K562 (cell line): ENCODE data around the gene SBDS. TPM values are rescaled to one million over a fixed set of nuclear protein-coding genes. Genes with fewer than 3 reads are reported as not detected.

Experiments used
- ATAC-seq: fragments of 200-7000 bp; cut with Tn5 transposase; 3 replicates; pipeline ENCODE4 v1.9.1; 2020; ENCODE audit warnings: moderate library complexity
- BruUV-seq: library from RNA; stranded (reverse); fragments of 400-500 nt; replicated peaks from 2 replicates; lab custom pipeline; 2021; lab: Mats Ljungman, UMichigan
- CTCF ChIA-PET: fragments of 300-600 bp; formaldehyde crosslinking; extraction: SDS; loops from one replicate; lab custom pipeline; 2021; ENCODE audit warnings: low intra/inter-chr PET ratio; lab: Yijun Ruan, JAX
- POLR2A ChIA-PET: fragments of 300-600, 350-650 bp; sonication (Branson Sonifier 250); formaldehyde crosslinking; extraction: SDS; loops from one replicate; lab custom pipeline; 2021; ENCODE audit warnings: antibody characterized with exemption, inconsistent platforms; lab: Yijun Ruan, JAX
- DNase-seq, 4 experiments: peaks; one replicate each; pipeline versions ENCODE4 v3.0.0 to v3.0.0-alpha.2; 2011 to 2018; ENCODE audit warnings: low spot score in 3 of 4, mixed read lengths in 3 of 4; ENCODE audit errors: extremely low read depth in 1 of 4
- FAIRE-seq: peaks from 2 replicates; lab custom pipeline; 2011; peaks lifted over from hg19 to GRCh38; lab: Jason Lieb, UNC
- H2AFZ ChIP-seq: 2 replicates; pipeline ENCODE4 v1.6.0; 2011; ENCODE audit warnings: low read depth, low read length, control low read depth, inconsistent platforms
- H3K27ac ChIP-seq: fragments of 200-600 bp; 3 replicates; pipeline ENCODE4 v1.8.0; 2011; ENCODE audit warnings: low read depth, mild to moderate bottlenecking, control low read depth, inconsistent platforms, low read length, moderate library complexity, mixed read lengths; ENCODE audit errors: extremely low read depth
- H3K27me3 ChIP-seq, 2 experiments: fragments of 300-600 bp in 1 of 2; 2 replicates in 1 of 2; 3 replicates in 1 of 2; pipeline versions ENCODE4 v1.6.0 to v1.8.0; 2011; ENCODE audit warnings: inconsistent platforms in 2 of 2, low read length in 2 of 2, mild to moderate bottlenecking in 1 of 2, mixed read lengths in 1 of 2, moderate library complexity in 1 of 2; ENCODE audit not compliant: control insufficient read depth in 2 of 2, insufficient read depth in 2 of 2
- H3K36me3 ChIP-seq: fragments of 300-600 bp; 3 replicates; pipeline ENCODE4 v1.8.0; 2011; ENCODE audit warnings: mild to moderate bottlenecking, low read length, inconsistent platforms; ENCODE audit not compliant: control insufficient read depth, insufficient read depth
- H3K4me1 ChIP-seq, 2 experiments: fragments of 200-600 bp in 1 of 2; replicated peaks in 1 of 2; 2 replicates in 1 of 2; 3 replicates in 1 of 2; pipeline versions ENCODE4 v1.5.1 to v1.8.0; 2011; ENCODE audit warnings: inconsistent platforms in 2 of 2, low read length in 2 of 2, mild to moderate bottlenecking in 1 of 2, mixed read lengths in 1 of 2, moderate library complexity in 1 of 2; ENCODE audit not compliant: control insufficient read depth in 2 of 2, insufficient read depth in 2 of 2
- H3K4me2 ChIP-seq: 2 replicates; pipeline ENCODE4 v1.6.1; 2011; ENCODE audit warnings: low read length, control low read depth, inconsistent platforms, mixed read lengths; ENCODE audit not compliant: insufficient read depth
- H3K4me3 ChIP-seq: fragments of 200-600 bp; sonication (generic), shearing (Covaris generic); 2 replicates; pipeline ENCODE4 v1.5.1; 2016; ENCODE audit warnings: control low read depth, inconsistent platforms
- H3K79me2 ChIP-seq: fragments of 200-600 bp; 3 replicates; pipeline ENCODE4 v1.8.0; 2011; ENCODE audit warnings: low read length, inconsistent platforms; ENCODE audit not compliant: control insufficient read depth, insufficient read depth
- H3K9ac ChIP-seq, 2 experiments: 2 replicates each; pipeline versions ENCODE4 v1.6.0 to v1.6.1; 2011; ENCODE audit warnings: low read depth in 2 of 2, low read length in 2 of 2, control low read depth in 1 of 2, inconsistent platforms in 1 of 2, mild to moderate bottlenecking in 1 of 2, mixed read lengths in 1 of 2; ENCODE audit not compliant: insufficient read depth in 1 of 2
- H3K9me1 ChIP-seq: one replicate; pipeline ENCODE4 v1.6.0; 2011; ENCODE audit warnings: inconsistent platforms, mild to moderate bottlenecking, low read length, moderate library complexity; ENCODE audit not compliant: control insufficient read depth, insufficient read depth
- H3K9me3 ChIP-seq: replicated peaks from 2 replicates; pipeline ENCODE4 v1.5.1; 2011; ENCODE audit warnings: low read depth, low read length, inconsistent platforms; ENCODE audit not compliant: control insufficient read depth, insufficient read depth
- H4K20me1 ChIP-seq: replicated peaks from 2 replicates; pipeline ENCODE4 v1.6.1; 2011; ENCODE audit warnings: low read length, inconsistent platforms, mixed read lengths; ENCODE audit not compliant: control insufficient read depth, insufficient read depth
- CAMTA2 ChIP-seq: fragments of 250-450 bp; sonication (Bioruptor Pico); conservative IDR thresholded peaks from 2 replicates; pipeline ENCODE4 v1.5.1; 2022
- POLR2A ChIP-seq: fragments of 450-650 bp; conservative IDR thresholded peaks from 2 replicates; pipeline ENCODE4 v1.6.1; 2016
- POLR2AphosphoS5 ChIP-seq: IDR thresholded peaks from 2 replicates; pipeline ENCODE4 v1.6.1; 2011; ENCODE audit warnings: mild to moderate bottlenecking, low read depth, low read length, moderate library complexity; ENCODE audit not compliant: control insufficient read depth, insufficient read depth
- PRMT5 ChIP-seq: sonication (generic); formaldehyde crosslinking; IDR thresholded peaks from 2 replicates; pipeline ENCODE4 v1.5.0; 2020; ENCODE audit warnings: missing genetic modification reagents
- WGBS: fragments of 100-300 bp; shearing (Covaris generic); methylation state at CpG from one replicate; pipeline ENCODE4 v1.1.6; 2016; ENCODE audit warnings: low coverage, mixed read lengths; ENCODE audit not compliant: insufficient coverage; ENCODE audit errors: missing lambda C conversion rate; 5-methylcytosine and 5-hydroxymethylcytosine counted together
- in situ Hi-C: fragments of 300-500 bp; cut with MboI; formaldehyde crosslinking; loops from 4 replicates; pipeline ENCODE4 v1.15.0; 2018; ENCODE audit warnings: inconsistent platforms, mixed read lengths
- intact Hi-C: fragments of 100-400 bp; cut with micrococcal nuclease; formaldehyde crosslinking; loops from 2 replicates; pipeline ENCODE4 v1.14.2; 2022
- polyA plus RNA-seq, 8 experiments: library from polyadenylated mRNA; depleted of rRNA in 4 of 8; stranded (reverse) in 5 of 8; unstranded in 3 of 8; fragments of >200 nt; fragmentation: Nextera tagmentation in 2 of 8; fragmentation: Illumina TruSeq in 1 of 8; extraction: Ambion mirVana in 2 of 8; extraction: Trizol in 1 of 8; gene quantifications; 2 replicates each; pipeline versions ENCODE4 v1.2.1 to v1.2.3, GENCODE V29; 2011 to 2014; ENCODE audit warnings: inconsistent platforms in 1 of 8, missing spikeins in 1 of 8
- total RNA-seq, 7 experiments: library from RNA; depleted of rRNA in 6 of 7; stranded (reverse); fragments of >200 nt in 6 of 7; fragmentation: Illumina TruSeq in 2 of 7; extraction: Trizol in 2 of 7; gene quantifications; 2 replicates each; pipeline versions ENCODE4 v1.2.1 to v1.2.3, GENCODE V29; 2011 to 2021; ENCODE audit warnings: low replicate concordance in 1 of 7

Gene SBDS
- total and polyA plus RNA-seq, 9 of the 15 experiments (the other 6 are each of a cell fraction or from before 2014, with no cell fraction given): 105 to 174 (median 117) TPM

- TF ChIP-seq PRMT5 (CRISPR knock-in tag): no peak
Observed at GRCh38 chr7:66958538-66959350, 36.6 kb downstream of the SBDS start (continued).

DNA sequence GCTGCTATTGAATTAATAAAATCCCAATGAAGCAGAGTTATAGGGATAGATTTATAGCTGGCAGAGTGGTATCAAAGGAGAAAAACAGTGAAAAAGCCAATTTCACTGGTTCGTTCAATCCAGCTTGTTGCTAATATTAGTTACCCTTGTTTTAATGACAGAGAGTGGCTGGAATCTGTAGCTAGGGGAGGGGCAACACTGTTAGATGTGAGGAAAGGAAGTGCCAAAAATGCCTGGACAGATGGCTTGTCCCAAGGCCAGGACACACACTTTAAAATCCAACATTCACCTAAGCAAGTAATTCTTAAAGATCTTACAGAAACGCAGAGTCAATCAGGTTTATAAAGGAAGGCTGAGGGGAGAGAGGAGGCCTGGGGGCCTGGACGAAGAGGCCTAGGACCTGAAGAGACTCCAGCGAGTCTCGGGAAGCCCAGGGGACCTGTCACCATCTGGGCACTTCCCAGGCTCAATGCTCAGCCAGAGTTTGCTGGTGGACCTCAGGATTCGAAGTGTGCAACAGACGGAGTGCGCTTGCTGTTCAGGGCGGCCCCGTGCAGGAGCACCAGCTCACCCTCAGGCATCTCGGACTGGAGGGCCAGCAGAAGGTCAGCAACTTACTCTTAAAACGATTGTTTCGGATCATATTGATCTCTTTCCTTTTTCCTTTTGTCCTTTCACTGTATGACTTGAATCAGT, 37.6 kb downstream of the SBDS start:
- peaks cover 2% of the 10 kb centered on the region for H3K9me1 ChIP-seq
- no peak overlapping the region for H3K4me2 ChIP-seq
- H4K20me1 ChIP-seq: no peaks in the 10 kb centered on the region
- no peaks in the 10 kb centered on the region for H3K79me2 ChIP-seq
- intact Hi-C loops: no loop called here
- H3K27ac ChIP-seq: no peak overlapping the region
- H3K27me3 ChIP-seq: no peaks in the 10 kb centered on the region
- no peaks in the 10 kb centered on the region for H3K9me3 ChIP-seq
- TF ChIP-seq POLR2AphosphoS5 (0 out of 2 replicates have a peak, but pooled peaks have one; percentile 6), CAMTA2 (CRISPR knock-in tag) (no peak), POLR2A (0 out of 2 replicates have a peak, but pooled peaks have one; percentile 38)
- H3K9ac ChIP-seq: no peak overlapping the region; a peak in 1 of 4 replicates
- peak in 1 of 4 experiments; percentile 5 for DNase-seq
- FAIRE-seq: no peak
- ChIA-PET CTCF (no interaction called here), POLR2A (interaction anchor here (1.0 to 2.5 kb wide), 5 partner anchors 10 to 38 kb away, joined by 3 to 9 read pairs (median 4); partner anchors contain the start of gene SBDS)
- no TSS peak for BruUV-seq
- H3K36me3 ChIP-seq: peaks cover 62% of the 10 kb centered on the region
- peaks cover 0 to 2% of the 10 kb centered on the region in 2 experiments; a peak in 1 of 5 replicates for H3K4me1 ChIP-seq
- no peak overlapping the region for H2AFZ ChIP-seq
- H3K4me3 ChIP-seq: no peak overlapping the region
- no peak for ATAC-seq
- 86% methylated on average over 13 of the region's 13 CpGs for WGBS
- in situ Hi-C loops: no loop called here
